HG03457 (cell line): Measurements from ENCODE around the gene PUSL1.

Experiments used
- ATAC-seq: cut with Tn5 transposase; IDR thresholded peaks from one replicate; pipeline ENCODE4 v1.9.1; 2021; ENCODE audit warnings: moderate number of reproducible peaks; ENCODE audit not compliant: unreplicated experiment

PUSL1 gene

DNA sequence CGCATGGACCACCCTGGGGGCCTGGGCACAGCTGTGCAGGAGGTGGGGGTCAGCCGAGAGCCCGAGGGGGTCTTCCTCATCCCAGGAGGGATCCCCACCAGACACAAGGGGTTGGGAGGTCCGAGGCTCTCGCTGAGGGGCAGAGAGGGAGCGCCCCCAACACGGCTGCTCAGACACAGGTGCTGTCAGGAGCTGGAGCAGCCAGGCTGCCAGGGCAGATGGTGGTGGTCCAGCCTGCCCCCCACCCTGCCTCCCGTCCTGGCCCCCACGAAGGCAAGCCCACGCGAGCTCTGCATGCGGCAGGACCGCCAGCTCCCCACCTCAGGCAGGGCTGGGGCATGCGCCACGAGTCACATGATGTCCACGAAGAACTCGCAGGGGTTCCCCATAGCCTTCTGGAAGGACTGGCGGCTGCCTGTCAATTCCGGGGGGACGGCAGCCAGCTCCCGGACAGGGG is 27.4 kb downstream of the PUSL1 start:
- no peak for ATAC-seq

DNA sequence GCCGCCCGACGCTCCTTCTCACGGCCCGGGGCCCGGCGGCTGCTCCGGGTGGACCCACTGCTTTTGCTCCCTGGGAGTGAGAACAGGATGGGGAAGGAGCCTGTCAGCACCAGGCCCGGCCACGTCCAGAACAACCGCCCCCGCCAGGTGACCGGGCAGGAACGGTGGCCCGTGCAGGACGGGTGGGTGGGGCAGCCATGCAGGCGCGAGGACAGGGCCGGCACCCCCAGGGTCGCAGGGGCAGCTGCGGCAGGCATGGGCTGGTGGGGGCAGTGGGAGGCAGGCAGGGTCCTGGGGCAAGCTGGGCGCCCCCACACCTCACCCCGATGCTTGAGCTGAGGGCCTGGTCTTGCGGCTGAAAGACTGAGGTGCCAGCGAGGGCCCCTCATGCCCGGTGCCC is 28.0 kb downstream of the PUSL1 start:
- no peak for ATAC-seq

GRCh38 chr1:1336931-1337792 is 28.8 kb downstream of the PUSL1 start:
- no peak for ATAC-seq

GRCh38 chr1:1337793-1338147 is 29.4 kb downstream of the PUSL1 start:
- no peak for ATAC-seq

GRCh38 chr1:1338278-1338677 is 29.9 kb downstream of the PUSL1 start:
- no peak for ATAC-seq

GRCh38 chr1:1340185-1340584 is 31.8 kb downstream of the PUSL1 start:
- no peak for ATAC-seq

DNA sequence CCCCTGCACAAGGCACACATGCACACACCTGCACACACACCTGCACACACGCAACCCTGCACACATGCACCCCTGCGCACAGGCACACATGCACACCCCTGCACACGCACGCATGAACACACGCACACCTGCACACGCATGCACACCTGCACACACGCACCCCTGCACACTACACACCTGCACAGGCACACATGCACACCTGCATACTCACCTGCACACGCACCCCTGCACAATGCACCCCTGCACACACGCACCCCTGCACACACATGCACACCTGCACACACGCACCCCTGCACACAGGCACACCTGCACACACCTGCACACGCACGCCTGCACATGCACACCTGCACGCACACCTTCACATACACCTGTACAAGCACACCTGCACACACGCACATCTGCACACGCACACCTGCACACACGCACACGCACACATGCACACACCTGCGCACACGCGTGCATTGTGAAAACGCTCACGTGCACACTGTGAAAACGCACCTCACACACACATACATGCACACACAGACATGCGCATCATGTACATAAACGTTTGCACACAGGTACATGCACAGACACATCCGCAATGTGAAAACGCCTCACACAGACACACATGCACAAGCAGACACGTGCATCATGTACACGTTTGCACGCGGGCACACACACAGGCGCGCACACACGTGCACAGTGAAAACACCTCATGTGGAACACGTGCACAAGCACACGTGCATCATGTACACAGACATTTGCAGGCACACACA is 32.6 kb downstream of the PUSL1 start:
- ATAC-seq, result no peak

DNA sequence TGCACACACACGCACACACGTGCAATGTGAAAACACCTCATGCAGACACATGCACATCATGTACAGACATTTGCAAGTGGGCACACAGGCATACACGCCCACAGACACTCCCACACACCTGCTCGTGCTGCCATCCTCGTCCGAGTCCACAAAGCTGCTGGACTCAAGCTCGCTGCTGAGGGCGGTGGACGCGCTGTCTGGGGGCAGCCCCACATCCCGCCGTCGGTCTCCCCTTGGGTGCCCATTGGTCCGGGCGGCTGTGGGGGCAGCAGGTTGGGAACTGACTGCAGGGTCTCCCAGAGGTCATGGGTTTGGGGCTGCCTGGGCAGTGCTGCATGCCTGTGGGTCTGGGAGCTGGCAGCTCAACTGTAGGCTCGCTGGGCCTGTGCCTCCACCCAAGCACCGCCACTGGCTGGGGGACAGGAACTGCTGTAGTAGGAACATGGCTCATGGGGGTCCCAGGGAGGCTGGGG is 33.2 kb downstream of the PUSL1 start:
- ATAC-seq, result no peak

GRCh38 chr1:1342061-1342562 is 33.7 kb downstream of the PUSL1 start:
- no peak for ATAC-seq

DNA sequence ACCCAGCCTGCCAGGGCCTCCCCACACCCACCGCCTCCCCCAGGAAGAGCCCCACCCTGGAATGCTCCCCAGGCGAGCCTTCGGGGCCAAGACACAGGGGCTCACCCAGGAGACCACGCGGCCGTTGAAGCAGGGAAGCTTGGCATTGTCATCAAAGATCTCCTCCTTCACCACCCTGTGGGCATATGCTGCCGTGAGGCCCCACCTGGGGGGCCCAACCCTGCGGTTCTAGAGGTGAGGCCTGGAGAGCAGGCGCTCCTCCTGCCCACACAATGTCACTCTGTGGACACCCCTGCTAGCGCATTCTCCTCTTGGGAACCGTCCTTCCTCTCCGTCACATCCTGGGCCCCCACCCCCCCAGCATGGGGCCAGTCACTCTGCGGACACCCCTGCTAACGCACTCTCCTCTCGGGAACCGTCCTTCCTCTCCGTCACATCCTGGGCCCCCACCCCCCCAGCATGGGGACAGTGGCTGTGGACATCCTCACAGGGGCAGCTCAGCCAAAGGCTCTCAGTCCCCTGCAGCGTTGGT is 34.3 kb downstream of the PUSL1 start:
- no peak for ATAC-seq

DNA sequence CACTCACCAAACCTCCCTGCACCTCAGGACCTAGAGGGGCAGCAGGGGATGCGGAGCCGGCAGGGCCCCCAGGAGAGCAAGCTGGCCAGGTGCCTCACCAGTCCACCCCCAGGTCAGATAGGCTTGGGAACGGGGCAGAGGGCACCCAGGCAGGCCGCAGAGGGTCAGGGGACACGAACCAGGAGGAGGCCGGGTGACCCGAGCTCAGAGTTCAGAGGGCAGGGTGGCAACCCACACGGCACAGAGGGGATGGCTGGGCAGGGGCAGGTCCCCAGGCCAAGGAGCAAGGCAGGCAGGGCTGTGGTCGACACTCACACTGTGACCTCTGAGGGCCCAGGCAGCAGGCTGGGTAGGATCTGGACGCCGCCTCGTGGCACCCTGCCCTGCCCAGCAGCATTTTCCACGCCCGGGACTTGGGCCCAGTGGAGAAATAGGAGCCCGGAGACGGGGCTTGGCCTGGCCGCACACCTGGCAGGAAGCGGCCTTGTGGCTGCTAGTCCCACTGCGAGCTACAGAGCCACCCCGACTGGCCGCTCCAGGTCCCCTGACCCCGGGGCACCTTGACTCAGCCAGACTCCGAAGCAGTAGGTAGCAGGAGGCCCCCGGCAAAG is 35.5 kb downstream of the PUSL1 start:
- ATAC-seq, result no peak

GRCh38 chr1:1344655-1345361 is 36.4 kb downstream of the PUSL1 start:
- ATAC-seq, result no peak

DNA sequence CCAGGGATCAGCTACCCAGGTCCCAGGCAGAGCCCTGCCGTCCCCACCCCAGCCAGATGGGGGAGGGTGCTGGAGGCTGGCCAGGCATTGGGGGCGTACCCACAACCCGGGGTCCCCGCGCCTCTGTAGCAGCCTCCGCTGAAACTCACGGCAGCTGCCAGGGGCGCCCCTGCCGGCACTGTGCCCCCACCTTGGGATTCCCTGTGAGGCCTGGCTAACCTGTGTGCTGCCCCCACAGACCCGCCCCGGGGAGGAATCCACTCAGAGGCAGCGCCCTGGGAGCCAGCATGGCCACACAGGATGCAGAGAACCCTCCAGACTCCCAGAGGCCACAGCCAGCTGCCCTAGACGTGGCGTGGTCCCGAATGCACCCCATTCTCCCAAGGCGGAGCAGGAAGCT is 37.0 kb downstream of the PUSL1 start:
- no peak for ATAC-seq

DNA sequence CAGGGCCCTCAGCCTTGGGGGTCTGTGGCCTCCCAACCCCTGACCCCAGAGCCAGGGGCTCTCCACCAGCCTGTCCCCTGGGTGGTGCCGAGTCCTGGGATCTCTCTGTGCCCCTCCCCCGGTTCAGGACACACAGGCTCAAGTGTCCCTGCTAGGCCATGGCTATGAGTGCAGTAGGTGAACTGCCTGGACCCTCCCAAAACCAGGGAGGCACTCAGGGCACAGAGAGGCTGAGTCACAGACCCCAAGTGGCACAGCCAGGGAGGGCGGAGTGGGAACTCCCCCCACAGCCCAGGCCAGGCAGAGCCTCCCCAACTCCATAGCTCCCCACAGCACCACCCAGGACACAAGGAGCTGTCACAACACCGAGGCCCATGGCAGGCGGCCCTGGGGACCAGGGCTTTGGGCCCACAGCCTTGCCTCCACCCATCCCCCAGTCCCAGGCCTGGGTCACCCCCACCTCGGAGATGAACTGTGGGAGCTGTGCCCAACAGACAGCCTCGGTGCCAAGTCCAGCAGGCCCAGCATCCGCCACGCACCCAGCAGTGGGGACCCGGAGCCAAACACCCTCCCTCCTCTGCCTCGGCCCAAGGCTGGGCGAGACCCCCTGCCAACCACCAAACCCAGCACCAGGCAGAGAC is 37.6 kb downstream of the PUSL1 start:
- no peak for ATAC-seq

DNA sequence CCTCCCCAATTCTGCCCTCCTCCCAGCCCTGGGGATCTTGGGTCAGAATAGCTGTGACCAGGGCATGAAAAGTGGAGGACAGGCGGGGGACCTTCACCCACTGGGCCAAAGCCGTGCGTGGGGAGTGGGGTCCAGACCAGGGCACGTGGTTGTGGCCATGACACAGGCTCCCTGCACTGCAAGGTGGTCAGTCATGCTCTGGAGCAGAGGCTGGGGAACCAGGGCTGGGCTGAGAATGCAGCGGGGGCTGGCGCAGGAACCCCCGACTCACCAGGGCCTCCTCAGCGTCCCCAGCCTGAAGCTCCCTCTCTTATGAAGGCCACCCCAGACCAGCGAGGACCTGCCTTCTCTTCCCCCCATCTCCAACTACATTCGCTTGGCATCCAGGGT is 38.1 kb downstream of the PUSL1 start:
- ATAC-seq, result no peak

GRCh38 chr1:1347026-1347595 is 38.7 kb downstream of the PUSL1 start:
- no peak for ATAC-seq

- ATAC-seq, result no peak
Measured at GRCh38 chr1:1347663-1348419, 39.4 kb downstream of the PUSL1 start.

- no peak for ATAC-seq
Measured at GRCh38 chr1:1348420-1349255, 40.2 kb downstream of the PUSL1 start.
